T-helper 1 cell treated with Interleukin-12 subunit alpha and Interleukin-12 subunit beta and Interleukin-4 antibody, amounts not matched to agents 30 μg/mL and 1 μg/mL, for 36 hours (primary cell): Measurements from ENCODE around the gene RNF112.
A peak's percentile ranks its signal among the peaks of the same experiment; 100 is the strongest.

ENCODE experiments used
- H3K27ac Mint-ChIP-seq: one replicate; pipeline ENCODE4 v1.8.0; 2021; ENCODE audit warnings: mild to moderate bottlenecking, mixed read lengths
- H3K27me3 Mint-ChIP-seq: one replicate; pipeline ENCODE4 v1.8.0; 2021; ENCODE audit warnings: low read depth, mixed read lengths
- H3K36me3 Mint-ChIP-seq: one replicate; pipeline ENCODE4 v1.8.0; 2021; ENCODE audit warnings: low read depth, mixed read lengths
- H3K4me1 Mint-ChIP-seq: one replicate; pipeline ENCODE4 v1.8.0; 2021; ENCODE audit warnings: low read depth, mixed read lengths
- H3K4me3 Mint-ChIP-seq: one replicate; pipeline ENCODE4 v1.8.0; 2021; ENCODE audit warnings: mild to moderate bottlenecking, moderate library complexity, mixed read lengths
- H3K9me3 Mint-ChIP-seq: one replicate; pipeline ENCODE4 v1.8.0; 2021; ENCODE audit warnings: mixed read lengths

Gene RNF112

GRCh38 chr17:19370493-19370960 is 40.5 kb upstream of the RNF112 start:
- Mint-ChIP-seq H3K4me1 (peaks cover 39% of the 10 kb centered on the region), H3K36me3 (peaks cover 5% of the 10 kb centered on the region), H3K27me3 (no peaks in the 10 kb centered on the region), H3K27ac (peak overlapping the region; percentile 89), H3K9me3 (no peaks in the 10 kb centered on the region), H3K4me3 (peak overlapping the region; percentile 84)

- Mint-ChIP-seq H3K36me3 (peaks cover 5% of the 10 kb centered on the region), H3K27me3 (no peaks in the 10 kb centered on the region), H3K9me3 (no peaks in the 10 kb centered on the region), H3K4me1 (peaks cover 41% of the 10 kb centered on the region), H3K27ac (peak overlapping the region; percentile 80), H3K4me3 (peak overlapping the region; percentile 29)
Observed at GRCh38 chr17:19371259-19372010, 39.6 kb upstream of the RNF112 start.

GRCh38 chr17:19372011-19372370 is 39.0 kb upstream of the RNF112 start:
- Mint-ChIP-seq H3K27ac (peak overlapping the region; percentile 34), H3K9me3 (no peaks in the 10 kb centered on the region), H3K4me3 (no peak overlapping the region), H3K36me3 (peaks cover 5% of the 10 kb centered on the region), H3K4me1 (peaks cover 44% of the 10 kb centered on the region), H3K27me3 (no peaks in the 10 kb centered on the region)

GRCh38 chr17:19372439-19372838 is 38.6 kb upstream of the RNF112 start:
- H3K36me3 Mint-ChIP-seq: peaks cover 5% of the 10 kb centered on the region
- no peaks in the 10 kb centered on the region for H3K27me3 Mint-ChIP-seq
- no peaks in the 10 kb centered on the region for H3K9me3 Mint-ChIP-seq
- peaks cover 47% of the 10 kb centered on the region for H3K4me1 Mint-ChIP-seq
- H3K4me3 Mint-ChIP-seq: peak overlapping the region; percentile 17
- peak overlapping the region; percentile 26 for H3K27ac Mint-ChIP-seq

- Mint-ChIP-seq H3K4me1 (peaks cover 47% of the 10 kb centered on the region), H3K27ac (no peak overlapping the region)
Observed at GRCh38 chr17:19372866-19373504, 38.0 kb upstream of the RNF112 start.

GRCh38 chr17:19374136-19374535 is 36.9 kb upstream of the RNF112 start:
- Mint-ChIP-seq H3K36me3 (peaks cover 5% of the 10 kb centered on the region), H3K4me1 (peaks cover 44% of the 10 kb centered on the region), H3K4me3 (no peak overlapping the region)

More at GRCh38 chr17:19372866-19373504, 38.0 kb upstream of the RNF112 start:
- Mint-ChIP-seq H3K9me3 (no peaks in the 10 kb centered on the region), H3K36me3 (peaks cover 5% of the 10 kb centered on the region), H3K4me3 (no peak overlapping the region), H3K27me3 (no peaks in the 10 kb centered on the region)

GRCh38 chr17:19375732-19376131 is 35.3 kb upstream of the RNF112 start:
- H3K36me3 Mint-ChIP-seq: peaks cover 11% of the 10 kb centered on the region
- H3K4me3 Mint-ChIP-seq: peak overlapping the region; percentile 33

More at GRCh38 chr17:19374136-19374535, 36.9 kb upstream of the RNF112 start:
- Mint-ChIP-seq H3K27ac (no peak overlapping the region), H3K27me3 (no peaks in the 10 kb centered on the region), H3K9me3 (no peaks in the 10 kb centered on the region)

GRCh38 chr17:19376811-19377210 is 34.2 kb upstream of the RNF112 start:
- Mint-ChIP-seq H3K27me3 (no peaks in the 10 kb centered on the region), H3K27ac (peak overlapping the region; percentile 100), H3K36me3 (peaks cover 17% of the 10 kb centered on the region), H3K4me3 (peak overlapping the region; percentile 98), H3K9me3 (no peaks in the 10 kb centered on the region), H3K4me1 (peaks cover 24% of the 10 kb centered on the region)

More at GRCh38 chr17:19375732-19376131, 35.3 kb upstream of the RNF112 start:
- Mint-ChIP-seq H3K9me3 (no peaks in the 10 kb centered on the region), H3K4me1 (peaks cover 35% of the 10 kb centered on the region), H3K27me3 (no peaks in the 10 kb centered on the region), H3K27ac (no peak overlapping the region)

- peak overlapping the region; percentile 100 for H3K27ac Mint-ChIP-seq
- H3K36me3 Mint-ChIP-seq: peaks cover 17% of the 10 kb centered on the region
- H3K4me1 Mint-ChIP-seq: peaks cover 18% of the 10 kb centered on the region
Observed at GRCh38 chr17:19377602-19378415, 33.2 kb upstream of the RNF112 start.

GRCh38 chr17:19378416-19379360 is 32.3 kb upstream of the RNF112 start, which contains the start of gene MAPK7:
TSS of gene MAPK7 (plus strand) at chr17:19378498. CDS start at chr17:19378901, 403 bp downstream.
- Mint-ChIP-seq H3K4me3 (peak within 1 kb of the TSS; percentile 98), H3K9me3 (no peaks in the 10 kb centered on the region), H3K4me1 (peaks cover 18% of the 10 kb centered on the region), H3K36me3 (peaks cover 22% of the 10 kb centered on the region), H3K27me3 (no peaks in the 10 kb centered on the region), H3K27ac (peak within 1 kb of the TSS; percentile 100)

More at GRCh38 chr17:19377602-19378415, 33.2 kb upstream of the RNF112 start:
- no peaks in the 10 kb centered on the region for H3K9me3 Mint-ChIP-seq
- no peaks in the 10 kb centered on the region for H3K27me3 Mint-ChIP-seq
- peak overlapping the region; percentile 98 for H3K4me3 Mint-ChIP-seq

- peak overlapping the region; percentile 49 for H3K27ac Mint-ChIP-seq
- H3K4me3 Mint-ChIP-seq: peak overlapping the region; percentile 98
- H3K4me1 Mint-ChIP-seq: peaks cover 16% of the 10 kb centered on the region
- H3K27me3 Mint-ChIP-seq: no peaks in the 10 kb centered on the region
- no peaks in the 10 kb centered on the region for H3K9me3 Mint-ChIP-seq
- peaks cover 28% of the 10 kb centered on the region for H3K36me3 Mint-ChIP-seq
Observed at GRCh38 chr17:19379361-19380065, 31.5 kb upstream of the RNF112 start.

- H3K27me3 Mint-ChIP-seq: no peaks in the 10 kb centered on the region
- peaks cover 16% of the 10 kb centered on the region for H3K4me1 Mint-ChIP-seq
- no peak overlapping the region for H3K27ac Mint-ChIP-seq
- peaks cover 26% of the 10 kb centered on the region for H3K36me3 Mint-ChIP-seq
- H3K9me3 Mint-ChIP-seq: no peaks in the 10 kb centered on the region
- no peak overlapping the region for H3K4me3 Mint-ChIP-seq
Observed at GRCh38 chr17:19380481-19381301, 30.3 kb upstream of the RNF112 start.
